PFSK-1 (cell line): Measurements from ENCODE around the gene HNF1A.

ENCODE experiments used
- FOXP2 ChIP-seq: optimal IDR thresholded peaks from 2 replicates; pipeline ENCODE3; 2011; ENCODE audit warnings: borderline replicate concordance, control low read depth, inconsistent platforms; ENCODE audit not compliant: insufficient read depth; ENCODE audit errors: extremely low read length, extremely low read depth
- POLR2AphosphoS5 ChIP-seq: IDR thresholded peaks from 2 replicates; pipeline ENCODE4 v1.6.1; 2012; ENCODE audit warnings: low read depth, mild to moderate bottlenecking, control low read depth, low read length, moderate library complexity
- SIN3A ChIP-seq: IDR thresholded peaks from 2 replicates; pipeline ENCODE4 v1.6.1; 2012; ENCODE audit warnings: mild to moderate bottlenecking, low read length, moderate library complexity, borderline replicate concordance; ENCODE audit not compliant: insufficient read depth
- TAF1 ChIP-seq: IDR thresholded peaks from 2 replicates; pipeline ENCODE4 v1.6.1; 2012; ENCODE audit warnings: low read length, control low read depth, borderline replicate concordance; ENCODE audit not compliant: insufficient read depth
- TF ChIP-seq, protein P1 (sequence below), 2 experiments: IDR thresholded peaks; 2 replicates each; pipeline versions ENCODE4 v1.6.1 to v1.8.0; 2011 to 2012; ENCODE audit warnings: low read depth in 2 of 2, low read length in 2 of 2, control low read depth in 1 of 2, inconsistent platforms in 1 of 2, mild to moderate bottlenecking in 1 of 2, moderate library complexity in 1 of 2; ENCODE audit not compliant: insufficient read depth in 1 of 2

Gene HNF1A

DNA sequence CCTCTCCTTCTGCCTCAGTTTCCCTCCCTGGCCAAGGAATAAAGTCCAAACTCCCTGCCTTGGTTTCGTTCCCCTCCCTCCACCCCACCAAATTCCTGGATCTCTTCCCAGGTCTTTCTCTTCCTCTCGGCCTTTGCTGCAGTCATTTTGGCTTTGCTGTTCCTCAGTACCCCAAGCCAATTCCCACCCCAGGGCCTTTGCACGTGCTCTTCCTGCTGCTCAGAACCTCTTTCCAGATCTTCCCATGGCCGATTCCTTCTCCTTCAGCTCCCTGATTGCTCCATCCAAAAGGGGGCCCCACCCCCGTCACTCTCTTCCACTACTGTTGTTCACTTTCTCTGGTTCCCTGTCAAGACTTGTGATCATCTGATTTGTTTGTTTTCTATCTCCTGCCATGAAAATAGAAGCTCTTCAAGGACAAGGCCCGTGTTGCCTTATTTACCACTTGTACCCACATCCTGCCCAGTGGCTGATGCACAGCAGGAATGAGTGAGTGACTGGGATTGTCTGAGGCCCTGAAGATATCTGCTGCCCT lies 3.1 kb downstream of the HNF1A start:
- TF ChIP-seq TAF1 (no peak), FOXP2 (no peak), SIN3A (no peak), POLR2AphosphoS5 (no peak)
- TF ChIP-seq, protein P1, sequence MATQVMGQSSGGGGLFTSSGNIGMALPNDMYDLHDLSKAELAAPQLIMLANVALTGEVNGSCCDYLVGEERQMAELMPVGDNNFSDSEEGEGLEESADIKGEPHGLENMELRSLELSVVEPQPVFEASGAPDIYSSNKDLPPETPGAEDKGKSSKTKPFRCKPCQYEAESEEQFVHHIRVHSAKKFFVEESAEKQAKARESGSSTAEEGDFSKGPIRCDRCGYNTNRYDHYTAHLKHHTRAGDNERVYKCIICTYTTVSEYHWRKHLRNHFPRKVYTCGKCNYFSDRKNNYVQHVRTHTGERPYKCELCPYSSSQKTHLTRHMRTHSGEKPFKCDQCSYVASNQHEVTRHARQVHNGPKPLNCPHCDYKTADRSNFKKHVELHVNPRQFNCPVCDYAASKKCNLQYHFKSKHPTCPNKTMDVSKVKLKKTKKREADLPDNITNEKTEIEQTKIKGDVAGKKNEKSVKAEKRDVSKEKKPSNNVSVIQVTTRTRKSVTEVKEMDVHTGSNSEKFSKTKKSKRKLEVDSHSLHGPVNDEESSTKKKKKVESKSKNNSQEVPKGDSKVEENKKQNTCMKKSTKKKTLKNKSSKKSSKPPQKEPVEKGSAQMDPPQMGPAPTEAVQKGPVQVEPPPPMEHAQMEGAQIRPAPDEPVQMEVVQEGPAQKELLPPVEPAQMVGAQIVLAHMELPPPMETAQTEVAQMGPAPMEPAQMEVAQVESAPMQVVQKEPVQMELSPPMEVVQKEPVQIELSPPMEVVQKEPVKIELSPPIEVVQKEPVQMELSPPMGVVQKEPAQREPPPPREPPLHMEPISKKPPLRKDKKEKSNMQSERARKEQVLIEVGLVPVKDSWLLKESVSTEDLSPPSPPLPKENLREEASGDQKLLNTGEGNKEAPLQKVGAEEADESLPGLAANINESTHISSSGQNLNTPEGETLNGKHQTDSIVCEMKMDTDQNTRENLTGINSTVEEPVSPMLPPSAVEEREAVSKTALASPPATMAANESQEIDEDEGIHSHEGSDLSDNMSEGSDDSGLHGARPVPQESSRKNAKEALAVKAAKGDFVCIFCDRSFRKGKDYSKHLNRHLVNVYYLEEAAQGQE (IDR thresholded peaks at IDR 0.05; ENCODE audit: insufficient read depth in 1 of 2, low read depth in 2 of 2, low read length in 2 of 2), result no peak

DNA sequence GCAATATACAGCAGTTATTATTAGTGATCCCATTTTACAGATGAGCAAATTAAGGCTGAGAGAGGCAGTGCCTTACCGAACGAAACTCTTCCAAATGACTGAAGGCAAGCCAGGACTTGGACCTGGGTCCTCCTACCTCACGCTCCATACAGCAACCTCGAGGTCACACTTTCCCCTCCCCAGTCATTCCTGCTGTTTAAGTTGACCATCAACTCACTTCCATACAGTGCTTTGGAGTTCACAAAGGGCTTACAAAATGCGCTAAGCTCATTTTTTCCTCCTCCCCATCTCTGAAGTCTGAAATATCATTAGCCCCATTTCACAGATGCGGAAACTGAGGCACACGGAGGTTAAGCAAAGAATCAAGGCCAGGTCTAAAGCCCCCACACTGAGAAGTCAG lies 4.3 kb downstream of the HNF1A start:
- no peak for TF ChIP-seq FOXP2
- no peak for TF ChIP-seq SIN3A
- no peak for TF ChIP-seq TAF1
- no peak for TF ChIP-seq POLR2AphosphoS5
- TF ChIP-seq, protein P1 (IDR thresholded peaks at IDR 0.05; ENCODE audit: insufficient read depth in 1 of 2, low read depth in 2 of 2, low read length in 2 of 2), result no peak

DNA sequence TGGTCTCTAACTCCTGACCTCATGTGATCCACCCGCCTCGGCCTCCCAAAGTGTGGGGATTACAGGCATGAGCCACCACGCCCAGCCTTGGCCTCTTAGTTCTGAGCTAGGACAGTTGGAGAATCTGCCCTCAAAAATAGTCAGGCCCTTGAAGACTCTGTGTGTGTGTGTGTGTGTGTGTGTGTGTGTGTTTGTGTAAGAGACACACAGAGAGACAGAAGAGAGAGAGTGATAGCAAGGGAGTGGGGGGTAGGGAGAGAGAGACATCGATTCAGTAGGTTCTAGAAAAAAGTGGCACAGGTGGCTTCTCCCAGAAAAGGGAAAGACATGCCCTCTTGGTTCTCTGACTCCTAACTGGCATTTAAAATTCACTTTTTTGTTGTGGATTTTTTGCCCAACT lies 5.4 kb downstream of the HNF1A start:
- TF ChIP-seq, protein P1 (IDR thresholded peaks at IDR 0.05; ENCODE audit: insufficient read depth in 1 of 2, low read depth in 2 of 2, low read length in 2 of 2), result no peak
- no peak for TF ChIP-seq TAF1
- TF ChIP-seq SIN3A, result no peak
- no peak for TF ChIP-seq FOXP2
- TF ChIP-seq POLR2AphosphoS5, result no peak

DNA sequence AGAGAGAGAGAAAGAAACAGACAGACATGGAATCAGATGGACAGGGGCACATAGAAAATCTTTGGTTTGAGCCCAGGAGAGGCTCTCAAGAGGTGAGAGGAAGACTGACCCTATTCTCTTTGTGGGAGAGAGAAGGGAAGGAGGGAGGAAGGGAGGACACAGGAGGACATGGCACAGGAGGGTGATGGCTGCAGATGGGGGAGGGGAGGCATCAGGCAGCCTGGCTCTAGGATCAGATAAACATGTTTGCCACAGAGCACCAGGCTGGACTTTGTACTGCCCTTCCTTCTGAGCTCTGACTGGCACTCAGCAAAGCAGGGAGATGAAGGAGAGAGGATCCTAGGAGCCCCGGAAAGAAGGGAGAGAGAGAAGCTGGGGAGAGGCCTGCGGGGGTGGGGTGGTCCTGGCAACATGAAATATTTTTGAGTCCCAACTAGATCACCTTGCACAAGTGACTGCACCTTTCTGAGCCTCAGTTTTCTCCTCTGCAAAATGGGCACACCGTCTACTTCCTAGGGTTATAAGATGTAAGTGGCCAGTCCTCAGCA lies 6.1 kb downstream of the HNF1A start:
- TF ChIP-seq TAF1, result no peak
- TF ChIP-seq SIN3A, result no peak
- no peak for TF ChIP-seq FOXP2
- TF ChIP-seq POLR2AphosphoS5, result no peak
- TF ChIP-seq, protein P1 (IDR thresholded peaks at IDR 0.05; ENCODE audit: insufficient read depth in 1 of 2, low read depth in 2 of 2, low read length in 2 of 2), result no peak
